Astrocyte (in vitro differentiated cells and primary cell): ENCODE data around the gene LTBP3.

Experiments
- EZH2 ChIP-seq: IDR thresholded peaks from 2 replicates; pipeline ENCODE4 v1.6.1; 2012; ENCODE audit warnings: mild to moderate bottlenecking, low read length, inconsistent platforms; ENCODE audit not compliant: insufficient read depth
- TF ChIP-seq, protein P1 (sequence below): IDR thresholded peaks from 2 replicates; pipeline ENCODE4 v1.5.1; 2011; ENCODE audit warnings: low read depth, mild to moderate bottlenecking, inconsistent platforms, low read length, moderate library complexity; ENCODE audit not compliant: insufficient read depth

- TF ChIP-seq, protein P1, sequence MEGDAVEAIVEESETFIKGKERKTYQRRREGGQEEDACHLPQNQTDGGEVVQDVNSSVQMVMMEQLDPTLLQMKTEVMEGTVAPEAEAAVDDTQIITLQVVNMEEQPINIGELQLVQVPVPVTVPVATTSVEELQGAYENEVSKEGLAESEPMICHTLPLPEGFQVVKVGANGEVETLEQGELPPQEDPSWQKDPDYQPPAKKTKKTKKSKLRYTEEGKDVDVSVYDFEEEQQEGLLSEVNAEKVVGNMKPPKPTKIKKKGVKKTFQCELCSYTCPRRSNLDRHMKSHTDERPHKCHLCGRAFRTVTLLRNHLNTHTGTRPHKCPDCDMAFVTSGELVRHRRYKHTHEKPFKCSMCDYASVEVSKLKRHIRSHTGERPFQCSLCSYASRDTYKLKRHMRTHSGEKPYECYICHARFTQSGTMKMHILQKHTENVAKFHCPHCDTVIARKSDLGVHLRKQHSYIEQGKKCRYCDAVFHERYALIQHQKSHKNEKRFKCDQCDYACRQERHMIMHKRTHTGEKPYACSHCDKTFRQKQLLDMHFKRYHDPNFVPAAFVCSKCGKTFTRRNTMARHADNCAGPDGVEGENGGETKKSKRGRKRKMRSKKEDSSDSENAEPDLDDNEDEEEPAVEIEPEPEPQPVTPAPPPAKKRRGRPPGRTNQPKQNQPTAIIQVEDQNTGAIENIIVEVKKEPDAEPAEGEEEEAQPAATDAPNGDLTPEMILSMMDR, result no peak
- TF ChIP-seq EZH2, result no peak
Measured at GRCh38 chr11:65552388-65552951, 5.7 kb downstream of the LTBP3 start.
